GM19372 (cell line): ENCODE results near the gene RAB40B.
A peak's percentile ranks its signal among the peaks of the same experiment; 100 is the strongest.

ENCODE experiments used
- ATAC-seq: cut with Tn5 transposase; IDR thresholded peaks from one replicate; pipeline ENCODE4 v1.9.1; 2021; ENCODE audit warnings: mild to moderate bottlenecking, low read depth, moderate library complexity; ENCODE audit not compliant: unreplicated experiment

RAB40B gene

DNA sequence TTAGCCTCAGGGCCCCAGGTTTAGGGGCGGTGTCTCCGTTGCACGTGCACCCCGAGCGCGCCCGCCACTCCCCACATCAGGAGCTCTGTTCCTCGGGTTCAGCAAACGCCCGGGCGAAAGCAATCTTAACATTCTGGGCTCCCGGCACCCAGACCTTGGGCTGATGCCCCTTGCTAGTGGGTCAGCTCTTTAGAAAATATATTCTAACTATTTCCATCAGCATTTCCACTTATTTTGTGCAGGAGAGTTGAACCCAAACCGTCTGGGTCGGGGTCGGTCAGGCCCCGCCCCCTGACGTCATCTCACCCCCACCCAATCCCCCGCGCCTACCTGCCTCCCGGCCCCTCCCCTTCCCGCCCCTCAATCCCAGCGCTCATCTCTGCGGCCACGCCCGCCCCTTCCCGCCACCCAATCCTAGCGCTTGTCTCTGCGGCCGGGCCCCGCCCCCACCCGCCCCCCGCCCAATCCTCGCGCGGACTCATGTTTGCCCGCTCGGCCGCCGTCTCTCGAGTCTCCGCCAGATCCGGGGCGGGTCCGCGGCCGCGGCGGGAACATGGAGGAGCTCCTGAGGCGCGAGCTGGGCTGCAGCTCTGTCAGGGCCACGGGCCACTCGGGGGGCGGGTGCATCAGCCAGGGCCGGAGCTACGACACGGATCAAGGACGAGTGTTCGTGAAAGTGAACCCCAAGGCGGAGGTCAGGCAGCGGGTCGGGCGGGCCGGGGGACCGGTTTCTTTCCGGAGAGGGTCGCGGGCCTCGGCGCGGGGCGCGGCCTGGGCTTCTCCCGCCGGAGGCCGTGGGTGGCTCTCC is 17.9 kb upstream of the RAB40B start, which contains the start of gene FN3KRP:
Gene FN3KRP (plus strand): TSS at position 504 of the 808 bp plus-strand sequence. CDS start 50 bp downstream, at position 554.
- peak; percentile 60 for ATAC-seq

DNA sequence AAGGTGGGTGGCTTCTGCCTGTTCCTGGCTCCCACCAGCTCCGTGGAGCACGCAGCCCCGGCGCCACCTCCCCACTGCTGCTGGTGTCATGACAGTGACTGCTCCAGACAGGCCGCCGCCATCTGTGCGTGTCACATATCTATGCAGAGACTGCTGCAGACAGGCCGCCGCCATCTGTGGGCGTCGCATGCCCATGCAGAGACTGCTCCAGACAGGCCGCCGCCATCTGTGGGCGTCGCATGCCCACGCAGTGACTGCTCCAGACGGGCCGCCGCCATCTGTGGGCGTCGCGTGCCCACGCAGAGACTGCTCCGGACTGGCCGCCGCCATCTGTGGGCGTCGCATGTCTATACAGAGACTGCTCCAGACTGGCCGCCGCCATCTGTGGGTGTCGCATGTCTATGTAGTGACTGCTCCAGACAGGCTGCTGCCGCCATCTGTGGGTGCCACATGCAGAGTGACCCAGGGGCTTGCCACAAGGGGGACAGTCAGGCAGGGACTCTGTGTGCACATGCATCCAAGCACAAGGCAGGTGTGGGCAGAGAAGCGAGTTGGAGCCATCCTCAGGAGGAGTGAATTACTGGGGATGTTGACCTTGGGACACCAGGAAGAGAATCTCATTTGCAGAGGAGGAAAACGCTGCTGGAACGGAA is 14.7 kb upstream of the RAB40B start:
- ATAC-seq = no peak

DNA sequence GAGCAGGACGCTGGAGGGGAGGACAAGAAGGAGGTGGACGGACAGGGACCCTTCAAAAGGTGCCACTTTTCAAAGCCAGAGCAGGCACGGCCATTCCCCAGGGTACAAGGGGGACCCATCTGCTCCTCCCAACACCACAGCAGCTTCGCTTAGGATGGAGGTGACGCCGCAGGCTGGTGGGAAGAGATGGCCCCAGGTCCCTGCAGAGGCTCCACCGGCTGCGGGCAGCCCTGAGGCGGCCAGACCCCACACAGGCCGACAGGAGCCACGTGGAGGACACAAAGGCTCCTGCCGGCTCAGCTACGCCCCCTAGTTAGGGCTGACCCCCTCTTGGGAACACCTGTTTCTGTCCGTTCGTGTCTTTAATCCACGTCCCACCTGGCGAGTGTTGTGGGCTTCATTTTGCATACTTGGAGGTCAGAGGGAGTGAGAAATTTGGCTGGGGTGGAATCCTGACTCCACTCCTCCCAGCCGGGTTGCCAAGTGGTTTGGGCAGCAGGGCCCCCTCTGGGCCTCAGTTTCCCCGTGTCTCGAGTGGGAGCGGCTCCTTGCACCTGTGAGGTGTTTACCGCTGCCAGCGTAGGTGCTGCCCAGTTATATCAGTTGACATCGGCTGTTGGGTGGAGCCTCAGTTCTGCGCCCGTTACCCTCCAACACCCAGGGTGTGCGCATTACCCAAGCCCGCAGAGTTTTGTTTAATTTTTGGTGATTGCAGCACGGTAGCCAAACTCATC is 12.2 kb upstream of the RAB40B start:
- ATAC-seq = no peak

DNA sequence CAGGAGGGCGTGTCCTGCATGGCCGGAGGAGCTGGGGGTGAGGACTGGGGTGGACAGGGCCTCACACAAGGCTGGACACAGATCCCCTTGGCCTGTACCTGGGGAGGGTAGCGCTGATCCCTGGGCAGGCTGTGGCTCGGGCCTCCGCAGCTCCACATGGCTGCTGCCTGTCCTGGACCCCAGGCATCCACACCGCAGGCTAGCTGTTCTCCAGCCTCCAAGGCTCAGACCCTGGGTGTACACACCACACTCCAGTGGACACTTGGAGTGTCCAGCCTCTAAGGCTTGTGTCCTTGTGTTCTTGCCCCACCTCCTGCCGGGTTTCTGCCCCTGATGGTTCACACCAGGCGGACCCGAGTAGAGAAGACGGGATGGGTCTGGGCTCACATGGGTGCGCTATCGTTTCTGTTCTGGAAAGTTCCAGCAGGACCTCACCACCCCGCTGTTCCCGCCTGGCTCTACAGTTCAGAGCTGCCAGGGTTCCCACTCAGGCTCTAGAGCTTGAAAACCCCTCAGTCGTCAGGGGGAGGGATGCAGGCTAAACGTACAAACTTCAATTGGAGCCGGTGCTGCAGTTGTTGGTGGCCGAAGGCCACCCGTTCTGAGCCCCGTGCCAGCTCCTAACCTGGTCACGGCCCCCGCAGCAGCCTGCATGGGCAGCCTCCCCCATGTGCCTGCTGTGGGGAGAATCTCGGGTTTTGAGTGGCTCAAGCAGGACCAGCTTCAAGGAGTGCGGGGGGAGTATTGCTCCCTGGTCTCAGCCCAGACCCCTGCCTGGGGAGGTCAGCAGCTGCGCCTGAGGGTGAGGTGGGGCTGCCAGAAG is 11.4 kb upstream of the RAB40B start:
- ATAC-seq = no peak

- no peak for ATAC-seq
These were observed 10.7 kb upstream of the RAB40B start for GRCh38 chr17:82709024-82709675.

DNA sequence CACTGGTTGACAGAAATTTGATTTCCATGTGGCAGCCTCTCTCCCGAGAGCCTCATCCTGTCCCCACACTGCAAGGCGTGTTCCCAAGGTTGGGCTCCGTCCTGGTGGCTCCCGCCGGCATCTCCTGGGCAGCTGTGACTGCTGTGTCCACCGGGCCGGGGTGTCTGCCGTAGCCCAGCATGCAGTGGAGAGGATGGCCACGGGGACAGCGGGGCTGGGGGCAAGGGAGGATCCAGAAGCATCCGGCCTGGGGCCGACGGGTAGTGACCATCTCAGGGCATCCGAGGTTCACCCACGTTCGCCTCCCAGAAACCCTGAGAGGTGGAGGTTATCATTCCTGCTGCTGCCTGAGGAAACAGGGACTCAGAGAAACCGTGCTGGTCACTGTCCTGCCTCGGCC is 7.3 kb upstream of the RAB40B start:
- no peak for ATAC-seq

DNA sequence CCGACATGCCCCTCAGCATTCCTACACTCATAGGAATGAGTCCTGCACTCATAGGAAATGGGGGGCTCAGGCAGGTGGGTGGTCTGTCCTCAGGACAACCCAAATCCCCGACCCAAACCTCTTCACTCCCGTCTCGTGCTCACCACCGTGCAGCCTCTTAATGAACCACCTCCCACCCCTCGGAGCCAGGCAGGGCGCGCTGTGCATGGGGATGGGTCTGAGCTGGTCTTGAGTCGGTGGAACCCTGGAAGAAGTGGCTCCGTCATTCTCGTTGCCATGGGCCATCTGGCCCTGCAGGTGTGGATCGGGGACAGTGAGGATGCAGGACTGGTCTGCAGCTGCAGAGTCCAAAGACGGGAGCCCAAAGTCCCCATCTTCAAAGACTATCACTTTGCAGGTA is 6.4 kb upstream of the RAB40B start:
- no peak for ATAC-seq

GRCh38 chr17:82703935-82704865 is 5.7 kb upstream of the RAB40B start:
- ATAC-seq = no peak

- no peak for ATAC-seq
These were observed 4.7 kb upstream of the RAB40B start for GRCh38 chr17:82703036-82703745.

DNA sequence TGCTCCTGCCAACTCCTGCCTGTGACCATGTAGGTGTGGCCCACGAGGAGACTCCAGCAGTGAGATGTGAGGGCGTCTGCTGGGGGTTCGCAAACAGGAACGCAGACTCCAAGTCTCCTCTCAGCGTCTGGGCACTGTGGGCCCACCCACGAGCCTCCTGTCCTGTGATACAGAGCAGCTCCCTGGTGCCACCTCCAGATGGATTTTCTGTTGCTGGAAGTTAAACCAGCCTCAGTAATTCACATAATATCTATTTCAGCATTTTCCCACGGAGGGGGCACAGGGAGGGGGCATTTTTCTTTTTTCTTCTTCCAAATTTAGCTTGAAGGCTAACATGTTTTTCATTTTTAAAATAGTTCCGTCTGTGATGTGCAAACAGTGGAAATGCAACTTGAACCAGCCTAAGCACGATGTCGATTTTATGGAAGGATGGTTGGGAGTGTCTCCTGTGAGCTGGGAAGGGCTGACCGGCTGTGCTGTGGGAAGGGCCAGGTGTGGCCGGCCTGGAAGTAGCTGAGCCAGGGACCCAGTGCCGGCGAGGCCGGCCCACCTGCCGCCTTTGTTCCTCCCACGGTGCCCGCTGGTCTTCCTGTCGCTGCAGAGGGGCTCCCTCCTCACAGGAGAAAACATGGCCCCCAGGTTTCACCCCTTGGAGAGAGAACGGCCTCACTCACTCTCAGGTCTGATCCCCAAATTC is 3.9 kb upstream of the RAB40B start:
- ATAC-seq = no peak

DNA sequence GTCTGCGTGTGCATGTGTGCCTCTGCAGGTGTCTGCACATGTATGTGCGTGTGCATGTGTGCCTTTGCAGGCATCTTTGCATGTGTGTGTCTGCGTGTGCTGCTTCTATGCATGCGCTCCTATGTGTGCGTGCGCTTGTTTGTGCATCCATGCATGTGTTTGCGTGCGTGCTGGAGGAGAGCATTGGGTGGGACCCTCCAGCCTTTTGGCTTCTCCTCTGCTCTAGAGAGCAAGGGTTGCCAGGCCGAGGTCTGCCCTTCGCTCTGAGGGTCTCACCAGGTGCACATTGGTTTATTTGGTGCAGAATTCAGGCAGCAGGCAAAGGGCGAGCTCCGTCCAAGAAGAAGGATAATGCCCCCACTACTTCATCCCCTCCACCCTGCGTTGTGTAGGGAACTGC is 1.1 kb upstream of the RAB40B start:
- ATAC-seq = no peak

DNA sequence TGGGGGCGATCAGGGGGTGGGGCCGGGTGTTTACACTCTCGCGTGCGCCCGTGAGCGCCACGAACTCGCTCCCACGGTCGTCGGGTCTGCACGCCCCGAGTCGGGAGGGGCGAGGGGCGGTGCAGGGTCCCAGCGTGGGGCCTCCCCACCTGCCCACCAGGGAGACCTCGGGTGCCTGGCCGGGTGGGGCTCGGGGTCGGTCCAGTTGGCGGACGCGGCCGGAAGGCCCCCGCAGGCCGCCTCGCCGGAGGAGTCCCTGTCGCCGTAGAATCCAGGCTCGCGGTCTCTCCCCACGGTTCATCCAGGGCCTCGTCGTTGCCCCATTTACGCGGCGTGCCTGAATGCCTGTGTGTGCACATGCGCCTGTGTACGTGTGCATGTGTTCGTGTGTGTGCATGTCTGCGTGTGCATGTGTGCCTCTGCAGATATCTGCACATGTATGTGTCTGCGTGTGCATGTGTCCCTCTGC is 510 bp upstream of the RAB40B start:
- ATAC-seq = no peak

DNA sequence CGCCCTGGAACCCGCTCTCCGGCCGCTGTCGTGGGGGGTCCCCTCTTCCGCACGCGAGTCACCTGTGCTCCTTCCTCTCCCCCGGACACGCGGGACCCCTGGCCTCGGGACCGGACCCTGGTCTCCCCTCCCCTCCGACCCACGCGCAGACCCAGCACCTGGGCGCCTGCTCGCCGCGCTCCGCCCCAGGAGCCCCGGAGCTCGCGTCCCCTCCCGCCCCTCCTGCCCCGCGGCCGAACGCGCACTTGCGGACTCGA is 762 bp downstream of the RAB40B start:
- no peak for ATAC-seq

DNA sequence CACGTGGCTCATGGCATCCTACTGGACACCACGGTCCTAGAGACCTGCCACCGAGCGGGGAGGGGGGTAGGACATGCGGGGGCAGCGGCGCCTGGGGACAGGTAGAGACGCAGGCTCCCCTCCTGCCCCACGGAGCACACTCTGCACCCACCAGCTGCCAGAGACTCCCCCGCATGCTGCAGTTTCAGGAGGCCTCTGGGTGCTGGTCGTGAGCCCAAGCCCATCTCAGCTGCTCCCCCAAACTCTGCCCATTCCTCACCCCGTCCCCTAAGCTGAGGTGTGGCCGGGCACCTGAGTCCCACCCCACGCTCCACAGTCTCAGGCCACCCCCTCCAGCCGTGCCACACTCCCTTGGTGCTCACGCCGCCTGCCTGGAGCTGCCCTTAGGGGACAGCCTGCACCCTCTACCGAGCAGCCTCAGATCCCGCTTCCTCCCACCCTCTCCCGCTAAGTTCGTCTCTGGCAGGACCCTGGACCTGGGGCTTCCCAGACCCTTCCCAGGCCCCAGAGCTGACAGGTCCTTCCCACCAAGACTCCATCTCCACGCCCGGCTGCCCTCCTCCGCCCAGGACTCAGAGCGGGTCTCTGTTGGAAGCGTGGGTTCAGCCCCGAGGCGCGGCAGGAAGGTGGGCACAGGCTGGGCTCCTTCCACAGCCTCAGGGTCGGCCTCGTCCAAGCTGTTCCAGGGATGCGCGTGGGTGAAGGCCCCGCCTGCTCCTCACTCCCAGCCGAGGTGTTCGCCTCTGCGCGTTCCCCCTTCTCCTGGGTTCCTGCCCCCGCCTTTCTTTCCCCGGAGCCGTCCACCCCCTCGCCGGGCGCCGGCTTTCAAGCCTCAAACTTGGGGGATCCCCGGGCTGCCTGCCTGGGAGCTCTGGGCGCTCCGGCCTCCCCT is 1.3 kb downstream of the RAB40B start:
- no peak for ATAC-seq

GRCh38 chr17:82696259-82696658 is 2.2 kb downstream of the RAB40B start:
- ATAC-seq = no peak

- ATAC-seq = no peak
These were observed 3.9 kb downstream of the RAB40B start for GRCh38 chr17:82694647-82695046.
